ENCODE measurements around the gene KAZALD1.

GRCh38 chr10:101064415-101065030, 2.7 kb downstream of the KAZALD1 start:
- TF ChIP-seq SP1 (IDR thresholded peaks at IDR 0.05; ENCODE audit: low read depth, low read length) (no peak), HDAC2 (IDR thresholded peaks at IDR 0.05) (no peak), POLR2A (IDR thresholded peaks at IDR 0.05; ENCODE audit: low read depth, low read length) (no peak), SKIL (IDR thresholded peaks at IDR 0.05; ENCODE audit: low read depth, poor library complexity, severe bottlenecking) (no peak), RFX5 (IDR thresholded peaks at IDR 0.05; ENCODE audit: low read depth, low read length) (no peak), EZH2 (IDR thresholded peaks at IDR 0.05; ENCODE audit: borderline replicate concordance, control insufficient read depth, low read depth, low read length) (no peak), EGR1 (IDR thresholded peaks at IDR 0.05; ENCODE audit: borderline replicate concordance in 1 of 2, low read depth in 2 of 2, low read length in 2 of 2) (no peak), RB1 (IDR thresholded peaks at IDR 0.05; ENCODE audit: borderline replicate concordance) (no peak), IRF3 (IDR thresholded peaks at IDR 0.05) (no peak)

All from GM12878 (cell line).